Inflammatory macrophage (primary cell): ENCODE results near the gene CMTM4.

Source experiments
- DNase-seq, 2 donors: peaks; one replicate each; pipeline ENCODE4 v3.0.0-alpha.2; 2020 to 2022
- total RNA-seq, 18 experiments: gene quantifications; one replicate each; lab custom pipeline; 2026; ENCODE audit warnings: mixed read lengths in 6 of 18, inconsistent platforms in 2 of 18; lab: John Stamatoyannopoulos, UW

Gene CMTM4
- 2.7 to 16.5 (median 10.7) reads per million in 18 experiments for total RNA-seq

DNA sequence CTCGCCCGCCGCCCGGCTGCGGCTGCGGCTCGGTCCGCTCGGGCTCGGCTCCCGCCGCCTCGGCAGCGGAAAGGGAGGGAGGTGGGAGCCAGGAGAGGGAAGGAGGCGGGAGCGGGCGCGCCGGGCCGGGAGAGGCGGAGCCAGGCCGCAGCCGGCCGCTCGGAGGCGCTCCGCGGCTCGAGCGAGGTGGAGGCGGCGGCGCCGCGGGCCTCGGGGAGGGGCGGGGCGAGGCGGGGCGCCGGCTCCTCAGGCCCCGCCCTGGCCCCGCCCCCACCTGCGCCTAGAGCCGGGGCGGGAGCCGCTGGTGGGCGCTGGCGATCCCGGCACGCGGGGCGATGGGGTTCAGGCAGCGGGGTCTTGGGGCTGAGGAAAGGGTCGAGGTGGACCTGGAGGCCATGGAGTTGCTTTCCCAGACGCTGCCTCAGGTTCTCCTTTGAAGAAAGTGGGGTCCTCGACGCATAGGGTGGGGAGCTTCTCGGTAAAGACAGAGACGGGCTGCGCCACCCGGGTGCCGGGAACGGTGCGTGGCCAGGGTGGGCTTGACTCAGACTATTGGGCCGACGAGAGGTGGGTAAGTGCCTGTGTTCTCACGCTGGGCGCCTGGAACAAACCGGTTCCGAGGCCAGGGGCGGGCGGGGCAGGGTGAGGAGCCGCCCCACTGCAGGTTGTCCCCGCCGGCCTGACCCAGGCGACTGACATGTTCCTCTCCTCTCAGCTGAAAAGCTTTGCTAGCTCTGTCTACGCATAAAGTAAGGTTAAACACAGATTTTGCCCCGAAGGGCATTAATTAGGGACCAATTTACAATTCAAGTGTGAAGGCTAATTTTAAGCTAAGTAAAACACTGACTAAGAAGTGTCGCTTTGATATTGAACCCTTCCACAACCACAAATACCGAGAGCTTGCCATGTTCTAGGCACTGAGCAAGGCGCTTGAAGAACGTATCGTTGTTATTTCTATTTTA is at the start of gene CMTM4:
TSS of gene CMTM4 (minus strand) at position 75 of the 962 bp plus-strand sequence. CDS start 218 bp downstream, outside the sequence.
- DNase-seq, result peak; percentile 74 to 89

DNA sequence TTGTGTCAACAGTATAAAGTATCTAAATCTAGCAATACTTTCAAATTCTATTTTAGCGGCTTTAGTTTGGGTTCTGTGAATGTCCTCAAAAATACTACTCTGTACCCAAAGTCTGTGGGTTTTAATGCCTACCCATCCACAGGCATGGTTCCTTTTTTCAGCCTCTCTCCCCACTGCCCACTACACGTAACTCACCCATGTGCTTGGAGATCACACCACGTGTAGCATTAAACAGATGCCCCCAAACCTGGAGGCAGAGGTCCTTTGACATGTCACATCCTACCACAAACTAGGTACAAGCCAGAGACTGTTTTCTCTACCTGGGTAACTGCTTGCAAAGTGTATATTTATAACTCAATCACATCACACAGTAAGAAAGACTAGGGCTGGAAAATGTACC is 49.5 kb upstream of the CMTM4 start:
- DNase-seq, result peak in 1 of 2 donors; percentile 17

DNA sequence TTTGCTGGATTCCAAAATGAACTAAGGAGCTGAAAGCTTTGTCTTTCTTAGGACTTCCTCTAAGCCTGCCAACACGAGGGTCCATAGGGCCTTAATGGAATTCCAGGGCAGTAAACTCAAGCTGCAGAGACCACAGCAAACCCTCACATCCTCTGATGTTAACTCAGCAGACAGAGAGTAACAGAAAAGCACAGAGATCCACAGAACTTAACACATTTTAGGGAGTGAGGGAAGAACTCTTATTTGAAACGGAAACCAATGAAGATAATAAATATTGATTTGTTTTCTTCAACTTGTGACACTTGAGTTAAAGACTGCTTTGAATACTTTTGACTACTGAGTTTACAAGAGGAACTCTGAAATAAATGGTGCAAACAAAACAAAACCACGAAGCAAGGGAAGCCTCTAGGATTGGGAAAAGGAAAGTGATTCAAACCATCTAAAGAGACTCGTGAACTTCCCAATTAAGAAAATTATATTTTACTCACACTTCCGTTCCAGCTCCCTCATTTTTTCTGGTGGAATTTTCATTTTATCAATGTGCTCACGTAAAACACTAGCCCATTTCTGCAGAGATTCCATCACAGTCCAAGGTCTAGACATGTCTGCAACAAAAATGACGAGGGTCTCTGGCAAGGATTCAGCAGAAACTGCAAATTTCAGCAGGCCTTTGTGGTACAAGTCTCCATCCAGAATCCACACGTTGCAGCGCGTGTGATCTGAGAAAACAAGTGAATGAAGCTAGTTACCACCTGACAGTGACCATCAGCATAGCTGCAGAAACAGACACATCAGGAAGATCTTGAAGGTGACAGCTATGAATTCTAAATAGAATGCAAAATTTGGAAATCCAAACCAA is 45.6 kb upstream of the CMTM4 start:
- peak in 1 of 2 donors; percentile 45 for DNase-seq

DNA sequence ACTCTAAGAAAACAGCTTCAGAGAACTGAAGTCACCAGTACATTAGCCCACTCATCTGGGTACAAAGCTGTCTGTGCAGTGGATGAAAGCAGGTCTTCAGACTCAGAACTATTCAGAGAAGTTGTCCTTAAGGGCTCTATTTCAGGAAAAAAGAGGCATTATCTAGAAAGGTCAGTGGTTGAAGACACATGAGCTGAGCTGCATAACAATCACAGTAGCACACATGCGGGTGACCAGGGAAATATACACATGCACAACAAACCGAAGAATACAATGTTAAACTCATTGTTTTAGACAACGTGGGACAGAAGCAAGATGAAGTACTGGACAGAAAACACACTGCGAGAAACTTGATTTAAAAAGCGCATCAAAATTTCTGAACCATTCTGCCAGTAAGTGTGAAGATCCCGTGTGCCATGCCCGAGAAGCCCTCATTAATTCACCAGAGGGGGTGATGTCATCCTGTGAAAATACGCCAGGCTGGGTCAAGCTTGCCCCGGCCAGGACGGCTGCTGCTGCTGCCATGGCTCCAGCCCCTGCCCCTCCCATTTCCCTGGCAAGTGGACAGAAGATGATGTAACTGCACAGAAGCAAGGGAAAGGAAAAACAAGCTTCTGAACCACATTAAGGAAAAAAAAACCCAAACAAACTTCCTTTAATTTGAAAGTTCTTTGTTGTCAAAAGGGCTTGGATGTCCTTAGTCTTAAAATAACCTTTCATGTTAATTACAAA is 44.8 kb upstream of the CMTM4 start:
- peak; percentile 57 to 61 for DNase-seq

DNA sequence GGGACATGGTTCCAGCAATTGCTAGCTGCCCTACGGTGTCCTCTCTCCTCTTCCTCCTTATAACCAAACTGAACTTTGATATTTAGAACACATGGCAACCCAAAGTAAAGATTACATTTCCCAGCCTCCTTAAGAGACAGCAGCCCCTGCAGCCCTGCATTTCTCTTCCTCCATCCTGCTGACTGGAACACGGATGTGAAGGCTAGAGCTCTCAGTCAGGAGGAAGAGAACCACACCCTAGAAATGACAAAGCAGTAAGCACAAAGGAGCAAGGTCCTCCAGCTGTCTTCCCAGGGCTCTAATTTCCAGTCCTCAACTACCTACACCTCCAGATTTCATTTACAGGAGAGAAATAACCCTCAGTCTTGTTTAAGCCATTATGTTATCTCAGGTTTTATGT is 44.0 kb upstream of the CMTM4 start:
- DNase-seq, result peak; percentile 58 to 59

DNA sequence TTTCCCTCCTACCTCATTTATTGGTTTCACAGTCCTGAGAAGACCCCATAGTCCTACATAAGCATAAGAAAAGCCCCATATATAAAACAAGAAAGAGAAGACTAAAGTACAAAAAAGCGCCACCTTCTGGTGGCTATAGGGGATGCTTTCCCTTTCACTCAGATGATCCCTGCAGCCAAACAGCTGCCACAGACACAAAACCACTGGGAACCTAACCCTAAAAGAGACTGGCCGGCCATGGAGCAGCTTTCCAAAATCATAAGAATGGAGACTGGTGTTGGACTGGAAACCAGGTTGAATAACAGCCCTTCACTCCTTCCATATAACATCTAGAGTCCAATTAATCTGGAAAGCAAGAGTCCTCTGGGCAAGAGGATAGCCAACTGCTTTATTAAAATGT is 43.5 kb upstream of the CMTM4 start:
- peak; percentile 41 to 46 for DNase-seq

DNA sequence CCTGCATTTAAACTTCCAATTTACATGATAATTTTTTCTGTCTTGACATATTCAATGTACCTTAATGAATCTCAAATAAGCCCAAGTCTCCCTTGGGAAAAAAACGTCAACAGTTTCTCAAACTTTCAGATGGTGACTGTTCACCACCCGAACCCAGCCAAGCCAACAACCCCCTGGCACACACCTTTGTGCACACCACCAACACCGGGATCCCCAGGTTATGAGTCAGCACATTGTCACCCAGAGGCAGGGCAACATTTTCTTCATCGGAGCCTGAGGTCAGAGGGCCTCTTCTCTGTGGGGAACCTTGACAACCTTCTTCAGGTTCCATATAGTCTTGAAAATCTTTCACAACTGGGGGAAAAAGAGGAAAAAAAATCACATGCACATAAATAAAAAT is 39.3 kb upstream of the CMTM4 start:
- no peak for DNase-seq

DNA sequence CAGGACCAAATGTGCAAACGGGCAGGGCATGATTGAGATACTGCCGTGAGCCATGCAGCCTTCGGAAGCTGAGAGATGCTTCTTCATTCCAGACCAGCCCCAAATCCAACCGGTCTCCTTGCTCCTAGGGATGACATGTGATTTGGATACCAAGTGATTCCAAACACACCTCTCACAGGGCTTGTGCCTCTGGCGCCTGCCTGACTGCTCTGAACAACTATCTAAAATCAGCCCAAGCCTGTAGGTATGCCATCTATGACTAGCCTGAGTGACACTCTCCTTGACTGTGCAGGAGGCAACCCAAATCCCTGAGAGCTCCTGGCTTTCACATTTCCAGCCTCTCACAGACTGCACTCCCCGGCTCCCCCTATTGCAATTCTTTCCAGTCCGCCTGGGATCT is 34.6 kb upstream of the CMTM4 start:
- DNase-seq, result no peak

DNA sequence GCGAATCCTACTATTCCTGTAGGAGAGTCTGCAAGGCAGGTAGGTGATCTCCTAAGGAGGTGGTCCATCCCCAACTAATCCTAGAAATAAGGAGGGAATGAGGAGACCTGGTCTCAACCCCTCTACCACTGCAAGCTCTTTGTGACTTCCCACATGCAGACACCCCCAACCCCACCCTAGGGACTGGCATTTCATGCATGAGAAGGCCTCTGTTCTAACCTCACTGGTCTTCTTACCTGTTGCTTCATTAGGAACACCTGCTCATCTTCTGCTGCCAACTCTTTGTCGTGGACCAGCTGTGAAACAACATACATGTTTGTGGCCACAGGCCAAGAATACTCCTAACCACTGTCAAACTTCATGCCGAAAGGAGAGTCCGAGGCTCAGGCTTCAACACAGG is 32.3 kb upstream of the CMTM4 start:
- no peak for DNase-seq

DNA sequence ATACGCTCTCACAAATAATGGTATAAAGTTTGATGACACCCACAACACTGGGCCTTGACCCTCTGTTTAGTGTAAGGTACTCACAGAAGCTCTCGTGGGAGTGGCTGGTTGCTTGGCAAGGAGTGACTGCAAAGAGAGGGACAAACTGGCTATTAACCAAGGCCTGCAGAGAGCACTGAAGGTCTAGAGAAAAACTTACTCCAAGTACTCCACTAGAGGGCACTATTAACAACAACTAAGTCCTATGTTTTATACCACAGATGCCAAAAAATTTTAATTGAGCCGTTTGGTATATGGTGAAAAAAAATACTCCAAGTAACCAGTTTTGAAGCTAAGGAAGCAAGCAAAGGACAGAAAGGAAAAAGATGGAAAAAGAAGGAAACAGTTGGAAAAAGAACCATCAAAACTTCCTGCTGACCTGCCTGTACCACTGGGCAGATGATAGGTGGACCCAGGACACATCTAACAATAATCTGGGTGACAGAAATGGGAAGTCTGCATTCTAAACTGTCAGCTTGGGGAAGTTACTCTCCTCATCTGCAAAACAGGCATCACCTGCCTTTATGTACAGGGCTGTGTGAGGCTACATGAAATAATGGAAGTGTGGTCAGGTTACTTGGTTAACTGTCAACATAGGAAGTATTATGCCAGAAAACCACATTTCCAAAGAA is 31.7 kb upstream of the CMTM4 start:
- peak; percentile 57 to 81 for DNase-seq

DNA sequence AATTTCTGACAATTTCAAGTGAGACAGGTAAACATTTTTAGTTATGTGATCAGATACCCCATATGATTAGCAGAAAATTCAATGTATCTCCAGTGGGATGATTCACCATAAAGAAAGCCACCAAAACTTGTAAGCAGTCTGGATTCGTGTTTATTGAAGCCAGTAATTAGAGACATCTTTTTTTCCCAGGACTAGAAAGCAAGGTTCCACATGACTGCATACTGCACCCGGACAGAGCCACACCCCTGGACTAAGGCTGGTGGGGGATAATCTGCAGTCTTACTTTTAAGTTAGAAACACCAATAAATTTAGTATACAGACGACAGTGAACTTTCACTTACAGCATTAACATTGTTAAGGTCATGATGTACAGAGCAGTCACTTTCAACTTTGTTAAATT is 24.2 kb upstream of the CMTM4 start:
- no peak for DNase-seq

DNA sequence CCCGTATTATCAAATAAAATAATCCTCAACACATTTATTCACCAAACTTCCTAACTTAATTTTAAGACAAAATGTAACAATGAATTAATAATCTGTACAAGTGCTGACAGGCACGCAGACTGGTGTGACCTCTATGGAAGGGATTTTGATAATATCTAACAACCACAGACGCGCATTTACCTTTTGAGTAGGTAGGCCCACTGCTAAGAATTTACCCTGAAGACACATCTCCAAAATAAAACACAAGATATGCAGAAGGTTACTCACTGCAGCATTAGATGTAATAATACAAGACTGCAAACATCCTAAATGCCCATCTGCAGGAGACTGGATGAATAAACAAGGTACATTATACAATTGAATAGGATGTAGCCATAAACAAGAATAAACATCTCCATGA is 22.7 kb upstream of the CMTM4 start:
- no peak for DNase-seq

DNA sequence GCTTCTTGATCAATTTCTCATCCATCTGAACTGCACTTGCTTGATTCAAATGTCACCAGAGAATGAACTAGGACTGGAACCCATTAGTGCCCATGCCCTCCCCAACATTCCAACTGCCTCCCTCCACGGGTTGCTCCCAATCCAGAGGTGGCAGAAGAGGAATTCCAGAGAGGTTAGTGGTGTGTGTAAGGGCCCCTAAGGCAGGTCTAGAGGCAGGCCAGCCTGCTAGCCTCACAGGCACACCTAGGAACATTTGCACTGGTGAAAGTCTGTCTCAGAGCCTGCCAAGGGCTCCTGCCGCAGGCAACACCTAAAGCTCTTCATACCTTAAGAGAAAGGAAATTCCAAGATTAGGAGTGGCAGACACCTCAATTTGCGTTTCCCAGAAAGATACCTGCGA is 21.2 kb upstream of the CMTM4 start:
- DNase-seq, result no peak

DNA sequence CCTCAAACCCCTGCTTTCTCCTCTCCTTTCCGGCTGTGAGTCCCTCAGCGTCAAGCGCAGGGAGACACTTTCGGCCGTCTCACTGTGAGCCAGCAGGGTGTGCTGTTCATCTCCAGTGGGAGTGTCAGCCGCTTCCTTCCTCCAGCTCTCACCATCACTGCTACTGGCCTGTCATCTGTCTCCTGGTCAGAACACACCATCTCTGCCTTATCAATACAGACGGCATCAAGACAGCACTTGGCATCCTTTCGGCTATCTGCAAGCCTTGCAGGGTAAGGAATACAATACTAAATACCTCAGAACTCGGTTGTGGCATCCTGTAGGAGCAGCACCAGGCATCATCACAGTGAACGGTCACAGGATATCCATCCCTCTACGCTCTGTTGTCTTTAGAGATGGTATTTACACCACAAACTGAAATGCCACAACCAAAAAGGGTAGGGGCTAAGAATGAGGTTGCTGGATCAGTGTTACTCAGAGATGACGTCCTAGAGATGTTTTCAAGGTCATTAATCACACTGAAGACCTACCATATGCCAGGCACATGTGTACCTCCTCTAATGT is 20.7 kb upstream of the CMTM4 start:
- peak; percentile 51 to 63 for DNase-seq

DNA sequence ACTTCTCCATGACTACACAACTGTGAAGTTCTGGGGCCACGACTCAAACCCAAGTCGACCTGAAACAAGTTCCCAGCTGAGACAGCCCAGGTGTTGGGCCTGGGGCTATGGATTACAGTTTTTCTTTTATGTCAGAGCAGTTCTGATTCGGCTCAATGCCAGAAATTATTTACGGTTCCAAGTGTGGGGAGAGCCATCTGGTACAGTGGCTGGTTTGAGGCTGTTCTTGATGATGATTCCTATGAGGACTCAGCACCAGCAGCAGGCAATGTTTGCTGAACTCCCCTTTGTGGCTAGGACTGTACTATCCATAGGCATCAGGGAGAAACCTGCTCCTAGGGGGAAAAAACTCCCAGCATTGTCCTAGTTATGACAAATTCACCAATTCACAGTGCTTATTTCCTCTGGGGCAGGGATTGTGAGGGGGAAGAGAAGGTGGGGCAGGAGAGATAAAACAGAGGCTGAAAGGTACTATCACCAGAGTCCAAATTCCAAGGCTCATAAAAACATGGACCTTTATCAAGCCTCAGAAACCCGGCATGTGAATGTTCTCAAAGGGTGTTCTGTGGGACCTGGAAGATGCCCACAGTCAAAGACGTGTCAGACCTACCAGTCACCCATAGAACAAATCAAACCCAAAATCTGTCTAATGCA is 18.2 kb upstream of the CMTM4 start:
- DNase-seq, result no peak

DNA sequence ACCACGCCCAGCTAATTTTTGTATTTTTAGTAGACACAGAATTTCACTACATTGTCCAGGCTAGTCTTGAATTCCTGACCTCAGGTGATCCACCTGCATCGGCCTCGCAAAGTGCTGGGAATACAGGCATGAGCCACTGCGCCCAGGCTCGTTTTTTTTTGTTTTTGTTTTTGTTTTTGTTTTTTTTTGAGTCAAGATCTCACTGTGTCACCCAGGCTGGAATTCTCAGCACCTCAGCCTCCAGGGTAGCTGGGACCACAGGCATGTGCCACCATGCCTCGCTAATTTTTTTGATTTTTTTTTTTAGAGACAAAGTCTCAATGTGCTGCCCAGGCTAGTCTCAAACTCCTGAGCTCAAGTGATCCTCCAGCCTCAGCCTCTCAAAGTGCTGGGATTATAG is 17.5 kb upstream of the CMTM4 start:
- no peak for DNase-seq

DNA sequence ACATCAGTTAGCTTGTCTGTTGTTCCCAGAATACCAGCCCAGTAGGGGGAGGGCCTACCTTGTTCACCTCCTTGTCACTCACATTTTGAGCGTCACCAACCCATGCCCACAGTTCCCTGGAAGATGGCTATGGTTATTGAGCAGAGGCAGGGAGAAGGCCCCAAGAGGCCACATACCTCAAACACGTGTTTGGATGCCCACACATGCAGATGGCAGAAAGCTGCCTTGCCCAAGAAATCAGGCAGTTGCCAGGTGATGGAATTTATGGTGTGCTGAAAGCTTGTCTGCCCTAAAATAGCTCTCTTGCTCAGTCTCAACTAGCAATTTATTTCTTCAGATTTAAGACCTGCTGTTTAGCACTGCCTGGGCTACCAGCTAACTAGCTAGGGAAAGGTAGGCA is 16.5 kb upstream of the CMTM4 start:
- DNase-seq, result no peak

DNA sequence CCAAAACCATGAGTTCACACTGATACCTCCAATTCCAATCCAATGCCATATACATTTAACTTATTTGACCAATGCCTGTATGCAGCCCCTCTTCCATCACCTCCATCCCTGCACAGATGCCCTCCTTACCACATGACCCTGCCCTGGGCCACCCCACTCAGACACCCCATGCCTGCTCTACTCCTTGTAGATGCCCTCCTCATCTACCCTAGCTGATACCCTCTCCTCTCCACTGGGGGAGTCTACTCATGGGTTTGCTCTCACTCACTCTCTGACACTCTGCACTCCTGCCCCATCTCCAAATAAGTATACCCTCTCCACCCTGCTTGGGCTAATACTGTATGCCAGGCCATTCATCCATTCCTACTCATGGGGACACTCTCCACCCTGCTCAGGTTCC is 16.0 kb upstream of the CMTM4 start:
- DNase-seq, result no peak

DNA sequence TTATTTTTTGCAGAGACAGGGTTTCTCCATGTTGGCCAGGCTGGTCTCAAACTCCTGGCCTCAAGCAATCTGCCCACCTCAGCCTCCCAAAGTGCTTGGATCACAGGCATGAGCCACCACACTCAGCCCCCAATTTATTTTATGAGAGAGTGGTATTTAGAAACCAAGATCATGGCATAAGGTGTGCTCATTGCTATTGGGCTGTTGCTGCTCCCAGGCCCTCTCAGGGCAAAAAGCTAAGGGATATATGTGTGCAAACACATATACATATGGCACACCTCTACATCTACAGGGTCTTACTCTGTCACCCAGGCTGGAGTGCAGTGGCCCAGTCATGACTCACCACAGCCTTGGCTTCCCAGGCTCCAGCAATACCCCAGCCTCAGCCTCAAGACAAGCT is 15.0 kb upstream of the CMTM4 start:
- no peak for DNase-seq

DNA sequence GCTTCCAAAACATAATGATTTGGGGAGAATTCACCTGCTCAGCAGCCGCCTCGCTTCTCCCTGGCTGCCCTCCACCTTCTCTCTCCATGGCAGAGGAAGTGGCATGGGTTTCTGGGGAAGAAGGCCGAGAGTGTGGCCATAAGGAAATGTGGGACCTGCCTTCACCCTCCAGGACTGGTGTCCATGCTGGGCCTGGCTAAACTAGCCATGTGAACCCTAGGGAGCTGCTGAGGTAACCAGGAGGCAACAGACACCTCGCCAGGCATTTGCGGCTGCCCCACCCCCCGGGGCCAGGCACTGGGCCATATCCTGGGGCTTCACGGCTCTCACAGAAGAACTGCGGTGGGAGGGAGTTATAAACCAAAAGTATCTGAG is 9.9 kb upstream of the CMTM4 start:
- no peak for DNase-seq

DNA sequence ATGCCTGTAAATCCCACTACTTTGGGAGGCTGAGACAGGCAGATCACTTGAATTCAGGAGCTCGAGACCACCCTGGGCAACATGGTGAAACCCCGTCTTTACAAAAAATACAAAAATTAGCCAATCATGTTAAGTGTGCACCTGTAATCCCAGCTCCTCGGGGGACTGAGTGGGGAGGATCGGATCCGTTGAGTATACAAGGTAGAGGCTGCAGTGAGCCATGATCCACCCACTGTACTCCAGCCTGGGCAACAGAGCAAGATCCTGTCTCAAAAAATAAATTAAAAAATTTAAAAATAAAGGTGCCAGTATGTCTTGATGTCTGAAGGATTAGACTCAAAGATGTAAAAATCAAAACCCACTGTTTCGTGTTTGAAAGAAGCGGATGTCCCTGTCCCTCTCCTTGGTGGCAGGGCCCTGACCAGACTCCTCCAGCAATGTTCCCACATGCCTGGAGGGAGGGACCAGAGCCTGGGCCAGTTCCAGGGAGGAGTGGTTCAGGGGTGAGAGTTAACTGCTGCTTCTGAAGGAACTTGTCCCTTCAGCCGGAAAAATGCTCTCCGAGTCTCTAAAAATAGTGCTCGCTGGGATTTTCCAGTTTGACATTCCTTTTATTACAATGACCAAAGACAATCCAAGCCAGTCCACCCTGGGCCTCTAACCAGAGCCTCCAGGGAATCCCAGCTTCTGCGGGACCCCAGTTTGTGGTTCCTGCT is 9.4 kb upstream of the CMTM4 start:
- DNase-seq, result no peak
